Suppressor macrophage treated with lipopolysaccharide for 4 hours (primary cell): ENCODE measurements around the gene RNF123.
"Not testable (repeated sequence)": the region's sequence is repeated elsewhere in the genome, so short reads cannot be mapped to it uniquely, and the experiment has no call there.

Experiments
- DNase-seq: peaks from one replicate; pipeline ENCODE4 v3.0.0-alpha.2; 2020

Gene RNF123

DNA sequence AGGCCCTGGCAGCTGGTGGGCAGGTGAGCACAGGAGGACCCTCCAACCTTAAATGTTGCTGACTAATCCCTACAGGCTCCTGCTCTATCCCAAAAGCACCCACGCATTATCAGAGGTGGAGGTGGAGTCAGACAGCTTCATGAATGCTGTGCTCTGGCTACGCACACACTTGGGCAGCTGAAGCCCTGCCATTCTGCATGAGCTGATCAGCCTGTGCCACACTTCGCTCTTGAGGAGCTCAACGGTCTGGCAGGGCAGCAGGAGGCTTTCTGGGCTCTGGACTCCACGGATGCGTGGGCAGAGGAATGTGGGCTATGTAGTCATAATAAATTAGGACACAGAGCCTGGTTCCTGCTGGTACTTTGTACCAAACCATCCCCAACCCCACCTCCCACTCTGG lies 6.2 kb upstream of the RNF123 start:
- no peak for DNase-seq

DNA sequence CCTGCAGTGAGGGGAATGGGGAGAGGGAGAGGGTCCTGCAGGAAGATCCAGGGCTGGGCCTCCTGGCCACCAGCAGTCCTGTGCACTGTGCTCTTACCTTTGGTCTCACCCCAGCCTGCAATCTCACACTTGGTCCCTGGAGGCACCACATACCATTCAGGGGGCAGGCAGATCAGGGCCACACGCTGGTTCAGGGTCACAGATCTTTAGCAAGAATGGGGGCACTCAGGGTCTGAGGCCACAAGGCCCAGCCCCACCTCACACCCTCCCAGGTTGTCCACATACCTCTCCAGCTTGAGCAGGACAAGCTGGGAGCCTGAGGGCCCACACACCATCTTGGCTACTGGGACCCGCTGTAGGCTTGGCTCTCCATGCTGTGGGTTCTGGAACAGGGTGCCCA lies 4.9 kb upstream of the RNF123 start:
- not testable (repeated sequence) for DNase-seq

DNA sequence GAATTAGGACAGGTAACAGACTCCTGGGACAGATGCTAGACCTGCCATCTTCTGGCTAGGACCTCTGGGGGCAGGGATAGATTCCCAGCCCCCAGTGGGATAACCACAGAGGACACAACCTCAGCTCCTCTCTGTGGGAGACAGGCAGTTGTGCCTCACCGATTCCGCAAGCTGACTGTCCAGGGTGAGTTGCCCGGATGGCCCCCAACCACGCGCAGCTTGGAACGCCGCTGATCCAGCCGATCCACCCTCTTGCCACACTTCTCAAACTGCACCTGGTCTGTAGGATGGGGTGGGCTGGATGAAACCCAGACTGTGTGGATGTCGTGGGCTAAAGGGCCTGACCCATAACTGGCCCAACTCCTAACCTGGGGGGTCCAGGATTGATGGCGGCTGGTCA lies 4.3 kb upstream of the RNF123 start:
- not testable (repeated sequence) for DNase-seq

DNA sequence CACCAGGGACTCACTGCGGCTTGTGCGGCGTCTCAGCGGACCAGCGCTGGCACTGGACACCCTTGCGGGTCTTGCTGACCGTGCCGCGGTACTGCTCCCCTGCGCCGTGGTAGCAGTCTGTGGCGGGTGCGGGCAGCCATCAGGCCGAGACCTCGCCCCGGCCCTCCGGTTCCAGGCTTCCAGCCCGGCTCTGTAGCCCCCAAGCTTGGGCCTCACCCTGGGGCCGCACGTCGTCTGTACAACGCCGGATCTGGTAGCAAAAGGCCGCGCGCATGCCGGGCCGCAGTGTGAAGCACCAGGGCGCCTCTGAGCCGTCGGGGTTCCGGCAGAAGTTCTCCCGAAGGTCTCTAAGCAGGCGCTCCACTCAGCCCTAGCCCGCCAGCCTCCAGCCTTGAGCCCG lies 3.5 kb upstream of the RNF123 start:
- DNase-seq, result not testable (repeated sequence)

DNA sequence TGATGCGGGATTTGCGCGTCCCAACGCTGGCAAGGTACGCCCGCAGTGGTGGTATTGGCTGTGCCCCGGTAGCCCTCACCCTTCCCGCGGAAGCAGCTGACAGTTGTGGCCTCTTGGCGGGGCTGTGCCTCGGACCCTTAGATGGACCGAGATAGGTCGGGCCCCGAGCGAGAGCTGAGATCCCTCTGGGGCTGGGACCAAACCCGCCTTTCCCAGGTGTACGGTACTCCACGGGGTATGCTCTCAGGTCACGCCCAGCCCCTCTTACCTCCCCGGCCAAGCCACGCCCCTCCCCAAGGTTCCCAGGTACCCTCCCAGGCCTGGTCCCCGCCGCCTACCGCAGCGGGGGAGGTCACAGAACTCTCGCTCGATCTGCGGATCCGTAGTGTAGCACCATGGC lies 3.0 kb upstream of the RNF123 start:
- not testable (repeated sequence) for DNase-seq

DNA sequence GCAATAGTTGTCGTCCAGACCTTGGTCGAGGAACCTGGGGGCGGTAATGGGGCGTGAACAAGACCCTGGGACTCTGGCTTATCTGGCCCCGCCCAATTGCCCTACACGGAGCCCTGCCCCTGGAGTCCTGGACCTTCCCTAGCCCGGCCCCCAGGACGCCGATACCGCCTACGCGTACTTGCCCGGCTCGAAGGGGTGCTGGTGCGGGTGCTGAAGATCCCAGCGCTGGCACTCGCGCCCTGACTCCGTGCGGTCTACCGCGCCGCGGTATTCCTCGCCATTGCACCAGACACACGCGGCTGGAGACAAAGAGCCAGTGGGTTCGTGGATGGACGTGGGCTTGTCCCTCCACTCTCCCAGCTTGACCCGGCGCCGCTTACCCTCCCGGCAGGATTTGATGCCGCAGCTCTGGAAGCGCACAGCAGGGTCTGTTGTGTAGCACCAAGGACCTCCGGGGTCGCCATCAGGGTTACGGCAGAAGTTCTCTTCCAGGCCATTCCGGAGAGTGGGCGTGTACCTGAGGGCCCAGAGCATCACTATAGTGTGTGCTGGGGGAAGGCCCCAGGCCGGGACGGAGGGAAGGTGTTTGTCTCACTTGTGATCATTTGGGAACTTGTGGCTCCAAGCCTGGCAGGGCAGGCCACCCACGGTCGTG lies 2.5 kb upstream of the RNF123 start:
- DNase-seq, result peak; percentile 51

DNA sequence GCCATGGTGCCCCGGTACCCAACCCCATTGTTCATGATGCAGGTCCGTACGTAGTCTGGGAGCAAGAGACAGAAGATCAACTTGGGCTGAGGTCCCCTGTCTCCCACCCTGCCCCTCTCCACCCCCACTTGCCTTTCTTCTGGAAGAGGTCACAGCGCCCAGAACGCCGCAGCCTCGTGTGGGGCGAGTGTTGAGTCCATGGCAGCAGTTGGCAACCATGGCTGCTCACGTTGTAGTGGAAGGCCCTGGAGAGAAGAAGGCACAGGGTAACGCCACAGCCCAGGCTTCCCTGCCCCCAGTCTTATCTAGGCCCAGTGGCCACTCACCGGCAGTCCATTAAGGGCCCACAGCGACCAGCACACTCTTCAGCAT lies 1.9 kb upstream of the RNF123 start:
- DNase-seq, result not testable (repeated sequence)

DNA sequence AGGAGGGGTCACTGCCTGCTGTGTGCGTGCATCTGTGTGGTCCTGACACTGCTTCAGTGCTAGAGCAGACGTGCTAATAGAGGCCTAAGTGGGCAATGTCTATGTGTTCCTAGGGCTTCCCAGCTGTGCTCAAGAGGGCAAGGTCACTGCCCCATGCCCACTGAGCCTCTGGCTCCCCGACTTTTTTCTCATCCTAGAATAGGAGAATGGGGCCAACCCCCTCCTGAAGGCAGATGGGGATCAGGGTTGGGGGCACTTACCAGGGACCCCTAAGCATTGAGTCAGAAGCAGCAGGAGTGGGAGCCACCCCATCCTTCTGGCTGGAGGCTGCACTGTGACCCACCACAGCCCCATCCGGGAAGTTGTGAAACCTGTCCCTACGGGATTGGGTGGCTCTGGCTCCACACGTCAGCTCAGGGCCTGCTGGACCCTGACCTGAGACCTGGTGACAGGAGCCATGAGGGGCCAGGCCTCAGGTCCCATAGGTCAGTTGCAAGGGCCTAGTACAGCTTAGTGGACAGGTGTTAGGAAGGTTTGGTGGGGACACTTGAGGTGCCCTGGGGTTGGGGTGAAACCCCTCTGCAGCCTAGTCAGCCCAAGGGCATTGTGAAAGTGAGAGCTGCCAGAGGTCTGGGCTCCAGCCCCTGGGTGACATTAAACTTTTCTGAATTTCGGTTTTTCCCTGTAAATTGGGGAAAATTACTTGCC lies 865 bp upstream of the RNF123 start:
- not testable (repeated sequence) for DNase-seq

DNA sequence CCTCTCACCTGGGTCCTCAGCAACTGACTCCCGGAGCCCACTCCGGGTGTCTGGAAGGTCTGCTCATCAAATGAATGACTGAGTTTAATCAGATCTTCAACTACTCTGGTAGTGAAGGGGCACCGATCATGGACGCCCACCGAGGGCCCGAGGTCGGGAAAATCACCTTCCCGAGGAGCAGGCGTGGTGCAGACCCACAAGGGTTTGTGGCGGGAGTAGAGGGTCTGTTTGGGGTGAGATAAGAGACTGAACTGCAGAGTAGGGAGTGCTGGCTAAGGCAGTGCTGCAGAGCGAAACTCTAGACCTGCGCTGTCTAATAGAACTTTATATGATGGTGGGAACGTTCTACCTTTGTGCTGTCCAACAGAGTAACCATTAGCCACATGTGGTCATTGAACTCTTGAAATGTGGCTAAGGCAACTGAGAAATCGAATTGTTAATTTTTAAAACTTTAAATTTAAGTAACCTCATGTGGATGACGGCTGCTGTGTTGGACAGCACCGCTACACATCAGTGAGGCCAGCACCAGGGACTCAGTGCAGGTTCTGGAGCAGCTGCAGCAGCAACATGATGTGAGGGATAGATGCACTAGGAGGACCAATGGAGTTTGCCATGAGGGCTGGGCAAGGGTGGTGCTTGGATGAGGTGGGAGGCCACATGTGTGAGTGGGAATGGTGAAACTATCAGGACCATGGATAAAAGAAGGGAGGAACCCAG lies 709 bp downstream of the RNF123 start:
- DNase-seq, result not testable (repeated sequence)

DNA sequence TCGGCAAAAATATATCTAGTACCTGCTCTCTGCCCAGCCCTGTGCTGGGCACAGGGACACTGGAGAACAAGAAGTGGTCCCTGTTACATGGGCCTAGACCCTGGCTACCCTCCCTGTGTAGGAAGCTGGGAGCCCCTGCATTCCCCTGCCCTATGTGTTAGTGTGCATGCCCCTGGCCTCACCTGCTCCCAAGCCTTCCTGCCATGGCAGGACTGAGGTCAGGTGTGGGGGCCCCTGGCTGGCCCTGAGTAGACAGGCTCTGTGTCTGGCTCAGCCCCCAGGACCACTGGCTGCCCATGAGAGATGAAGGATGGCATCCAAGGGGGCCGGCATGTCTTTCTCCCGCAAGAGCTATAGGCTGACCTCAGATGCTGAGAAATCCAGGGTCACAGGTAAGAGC lies 1.5 kb downstream of the RNF123 start:
- not testable (repeated sequence) for DNase-seq

DNA sequence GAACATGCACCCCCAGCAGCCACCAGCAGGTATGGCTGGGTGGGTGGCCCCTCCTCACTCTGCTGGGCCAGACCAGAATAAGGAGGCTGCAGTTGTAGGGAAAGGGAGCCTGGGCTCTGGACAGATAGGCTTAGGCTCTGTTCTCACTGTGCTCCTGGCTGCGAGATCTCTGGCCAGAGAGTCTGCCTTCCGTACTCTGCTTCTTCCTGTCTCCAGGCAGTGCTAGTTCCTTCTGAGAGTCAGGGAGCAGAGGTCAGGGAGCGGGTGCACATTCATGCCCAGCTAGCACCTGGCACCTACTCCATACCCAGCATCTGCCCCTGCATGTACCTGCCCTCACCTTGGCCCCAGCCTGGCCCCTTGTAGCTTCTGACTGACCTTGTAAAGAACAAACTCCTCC lies 2.1 kb downstream of the RNF123 start:
- DNase-seq, result not testable (repeated sequence)

DNA sequence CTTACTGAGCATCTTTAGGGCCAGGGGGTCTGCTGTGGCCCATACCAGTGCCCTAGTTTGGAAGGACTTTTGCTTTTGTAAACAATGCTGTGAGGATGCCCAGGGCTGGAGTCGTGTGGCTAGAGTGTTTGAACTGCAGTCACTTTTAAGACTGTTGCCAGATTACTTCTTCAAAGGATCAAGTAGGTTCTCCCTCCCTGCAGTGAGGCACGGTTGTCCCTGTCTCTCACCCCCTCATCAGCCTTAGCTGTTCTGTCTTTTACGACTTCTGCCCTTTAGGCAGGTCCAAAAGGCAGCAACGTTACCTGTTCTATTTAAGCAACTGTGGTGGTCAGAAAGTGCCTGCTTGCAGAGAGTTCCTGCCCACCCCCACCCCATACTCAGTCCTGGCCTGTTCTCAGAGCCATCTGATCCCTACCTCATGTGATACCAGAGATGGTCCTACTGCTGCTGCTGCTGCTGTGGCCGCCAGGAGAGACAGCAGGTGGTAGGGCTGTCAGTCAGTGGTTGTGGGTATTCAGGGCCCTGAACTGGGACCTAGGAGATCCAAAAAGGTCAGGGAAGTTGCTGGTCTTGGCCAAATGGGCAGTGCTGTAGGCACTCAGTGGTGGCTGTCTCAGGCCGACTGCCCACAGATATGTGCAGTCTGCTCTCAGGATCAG lies 5.2 kb downstream of the RNF123 start:
- DNase-seq, result not testable (repeated sequence)

DNA sequence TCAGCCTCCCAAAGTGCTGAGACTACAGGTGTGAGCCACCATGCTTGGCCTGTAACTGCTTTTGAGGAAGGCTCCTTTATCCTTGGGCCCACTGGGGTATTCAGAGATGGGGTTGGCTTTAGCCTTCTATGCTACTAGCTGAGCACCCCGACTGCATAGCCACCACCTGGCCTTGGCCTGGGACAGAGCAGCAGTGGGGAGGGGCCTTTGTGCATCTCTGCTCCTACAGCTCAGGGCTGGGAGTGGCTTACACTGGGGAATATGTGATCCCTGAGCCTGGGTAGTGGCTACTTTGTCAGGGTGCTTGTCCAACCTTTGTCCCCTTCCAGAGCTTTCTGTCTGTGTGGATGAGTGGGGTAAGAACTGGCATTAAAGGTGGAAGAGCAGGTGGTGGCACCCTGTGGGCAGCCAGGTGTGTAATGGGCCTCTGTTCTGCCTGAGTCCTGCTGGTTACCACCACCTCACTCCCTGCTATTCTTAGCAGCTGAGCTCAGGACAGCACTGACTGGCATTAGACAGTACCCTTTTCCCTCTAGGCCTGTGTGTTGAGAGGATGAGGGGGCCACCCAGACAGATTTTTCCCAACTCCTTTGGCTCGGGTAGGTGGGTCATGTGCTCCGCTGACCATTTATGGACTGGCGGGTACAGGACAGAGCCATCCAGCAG lies 6.1 kb downstream of the RNF123 start:
- not testable (repeated sequence) for DNase-seq

DNA sequence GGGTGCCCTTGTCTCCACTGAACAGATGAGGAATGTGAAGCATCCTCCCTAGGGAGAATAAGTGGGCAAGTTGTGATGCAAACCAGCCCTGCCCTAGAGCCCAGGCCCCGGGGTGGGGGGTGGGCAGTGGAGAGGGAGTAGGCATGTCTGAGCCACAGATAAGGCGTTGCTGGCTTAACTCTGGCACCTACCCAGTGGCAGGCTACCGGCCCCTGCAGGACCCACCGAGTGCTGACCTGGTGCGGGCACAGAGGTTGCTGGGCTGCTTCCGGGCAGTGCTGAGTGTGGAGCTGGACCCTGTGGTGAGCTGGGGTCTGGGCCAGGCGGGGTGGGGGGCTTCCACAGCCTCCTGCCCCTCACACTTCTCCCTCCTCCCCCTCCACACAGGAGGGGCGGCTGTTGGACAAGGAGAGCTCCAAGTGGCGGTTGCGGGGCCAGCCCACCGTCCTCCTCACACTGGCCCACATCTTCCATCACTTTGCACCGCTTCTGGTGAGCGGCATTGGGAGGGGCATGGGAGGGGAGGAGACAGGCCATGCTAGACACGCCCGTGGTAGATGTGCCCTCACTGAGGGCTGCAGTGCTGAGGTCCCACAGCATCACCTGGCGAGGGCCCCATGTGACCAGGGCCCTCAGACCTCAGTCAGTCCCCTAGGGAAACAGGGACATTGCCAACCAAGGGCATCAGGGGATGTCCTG lies 10.1 kb downstream of the RNF123 start:
- no peak for DNase-seq

DNA sequence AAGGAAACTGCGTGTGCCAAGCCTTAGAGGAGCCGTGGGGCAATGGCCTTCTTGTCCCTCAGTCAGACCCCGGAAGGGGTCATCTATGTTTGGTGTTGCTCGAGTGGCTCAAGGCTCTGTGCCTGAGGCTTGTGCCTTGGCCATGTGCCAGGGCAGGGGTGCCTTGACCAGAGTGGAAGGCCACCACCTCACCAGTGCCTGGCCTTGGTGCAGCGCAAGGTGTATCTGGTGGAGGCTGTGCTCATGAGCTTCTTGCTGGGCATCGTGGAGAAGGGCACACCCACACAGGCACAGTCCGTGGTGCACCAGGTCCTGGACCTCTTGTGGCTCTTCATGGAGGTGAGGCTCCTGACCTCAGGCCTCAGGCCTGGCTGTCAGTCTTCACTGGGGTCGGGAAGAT lies 10.7 kb downstream of the RNF123 start:
- no peak for DNase-seq

DNA sequence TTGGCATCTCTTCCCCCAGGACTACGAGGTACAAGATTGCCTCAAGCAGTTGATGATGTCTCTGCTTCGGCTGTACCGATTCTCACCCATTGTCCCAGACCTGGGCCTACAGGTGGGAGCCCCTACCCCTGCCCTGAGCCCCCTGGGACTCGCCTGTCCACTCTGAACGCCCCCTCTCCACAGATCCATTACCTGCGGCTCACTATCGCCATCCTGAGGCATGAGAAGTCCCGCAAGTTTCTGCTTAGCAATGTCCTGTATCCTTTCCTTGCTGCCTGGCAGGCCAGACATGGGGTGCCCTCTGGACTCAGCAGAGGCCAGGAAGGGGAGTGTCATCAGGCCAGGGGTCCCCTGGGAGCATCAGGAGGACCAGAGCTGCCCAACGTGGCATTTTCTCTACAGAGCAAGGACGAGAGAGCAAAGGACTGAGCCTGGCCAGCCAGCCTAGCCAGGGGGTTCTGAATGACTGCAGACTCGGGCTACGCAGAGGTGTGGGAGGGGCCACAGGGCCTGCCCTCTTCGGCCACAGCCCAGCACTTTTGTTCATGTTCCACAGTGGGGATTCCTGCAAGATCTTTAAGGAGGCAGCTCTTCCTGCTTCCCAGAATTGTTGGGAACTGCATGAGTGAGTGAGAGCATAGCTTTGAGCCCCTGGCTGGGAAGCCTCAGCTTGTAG lies 11.2 kb downstream of the RNF123 start:
- no peak for DNase-seq

DNA sequence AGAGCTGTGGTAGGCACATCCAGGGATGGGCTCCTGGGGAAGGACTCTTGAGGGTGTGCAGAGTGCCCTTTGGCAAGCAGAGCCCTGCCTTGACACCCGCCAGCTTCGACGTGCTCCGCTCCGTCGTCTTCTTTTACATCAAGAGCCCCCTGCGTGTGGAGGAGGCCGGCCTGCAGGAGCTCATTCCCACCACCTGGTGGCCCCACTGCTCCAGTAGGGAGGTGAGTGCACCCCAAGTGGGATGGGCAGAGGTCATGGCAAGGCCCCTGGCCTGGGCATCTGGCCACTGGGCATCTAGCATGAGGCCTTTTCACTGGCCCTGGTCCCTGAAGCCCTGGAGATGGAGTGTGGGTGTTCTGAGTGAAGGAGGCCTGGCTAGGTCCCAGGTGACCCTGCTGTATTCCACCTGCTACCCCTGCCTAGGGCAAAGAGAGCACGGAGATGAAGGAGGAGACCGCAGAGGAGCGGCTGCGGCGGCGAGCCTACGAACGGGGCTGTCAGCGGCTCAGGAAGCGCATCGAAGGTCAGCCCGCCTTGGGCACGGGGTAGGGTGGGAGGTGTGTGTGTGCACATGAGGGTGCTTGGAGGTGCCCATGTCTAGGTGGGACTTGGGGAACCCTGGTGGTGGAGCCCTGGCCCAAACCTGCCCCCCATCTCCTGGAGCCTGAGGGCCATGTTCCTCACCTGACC lies 12.2 kb downstream of the RNF123 start:
- no peak for DNase-seq

DNA sequence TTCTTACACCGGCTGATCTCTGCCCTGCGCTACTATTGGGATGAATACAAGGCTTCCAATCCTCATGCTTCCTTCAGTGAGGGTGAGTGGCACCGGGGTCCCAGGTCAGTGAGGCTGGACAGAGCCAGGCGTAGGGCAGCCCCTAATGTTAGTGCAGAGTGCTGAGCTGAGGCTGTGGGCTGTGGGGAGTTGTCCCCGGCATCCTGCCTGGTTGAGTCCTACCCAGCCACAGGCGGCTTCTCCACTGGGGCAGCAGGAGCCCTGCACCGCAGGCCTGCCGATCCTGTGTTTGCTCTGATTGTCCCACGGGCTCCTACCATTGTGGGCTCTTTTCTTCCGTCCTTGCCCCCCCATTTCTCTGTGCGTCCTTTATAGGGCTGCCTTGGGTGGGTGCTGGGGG lies 13.3 kb downstream of the RNF123 start:
- no peak for DNase-seq

DNA sequence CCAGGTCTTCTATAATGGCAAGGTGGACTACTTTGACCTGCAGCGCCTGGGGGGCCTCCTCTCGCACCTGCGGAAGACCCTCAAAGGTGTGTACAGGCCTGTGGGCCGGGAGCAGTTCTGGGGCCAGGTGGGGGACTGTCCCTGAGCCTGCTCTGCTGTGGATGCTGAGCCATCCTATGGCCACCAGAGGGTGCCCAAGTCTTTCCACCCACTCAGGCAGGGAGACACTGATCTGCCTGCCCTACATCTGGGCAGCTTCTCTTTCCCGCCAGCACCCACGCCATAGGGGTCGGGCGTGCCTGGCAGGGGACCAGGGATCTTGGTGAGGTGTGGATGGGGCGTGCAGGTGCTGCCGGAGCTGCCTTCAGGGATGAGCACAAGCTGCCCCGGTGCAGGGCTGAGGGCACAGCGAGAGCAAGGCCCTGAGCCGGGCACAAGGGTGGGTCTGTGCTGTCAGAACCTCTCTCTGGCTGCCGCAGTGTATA lies 14.1 kb downstream of the RNF123 start:
- peak; percentile 73 for DNase-seq

DNA sequence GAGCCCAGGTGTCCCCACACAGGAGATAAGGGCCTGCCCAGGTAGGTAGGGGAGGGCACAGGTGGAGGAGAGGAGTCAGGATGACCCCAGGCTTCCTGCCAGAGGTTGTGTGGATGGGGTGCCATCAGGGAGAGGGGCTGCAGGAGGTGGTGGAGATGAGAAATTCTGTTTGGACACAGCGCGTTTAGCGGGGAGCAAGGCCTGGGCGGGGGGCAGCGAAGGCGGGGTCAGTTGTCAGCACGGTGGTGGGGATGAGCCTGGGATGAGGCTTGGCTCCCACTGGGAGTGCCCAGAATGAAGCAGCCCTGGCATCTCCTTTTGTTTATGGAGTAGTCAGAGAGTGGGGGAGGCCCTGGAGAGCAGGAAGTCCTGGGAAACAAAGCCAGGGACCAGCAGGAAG lies 14.6 kb downstream of the RNF123 start:
- no peak for DNase-seq

DNA sequence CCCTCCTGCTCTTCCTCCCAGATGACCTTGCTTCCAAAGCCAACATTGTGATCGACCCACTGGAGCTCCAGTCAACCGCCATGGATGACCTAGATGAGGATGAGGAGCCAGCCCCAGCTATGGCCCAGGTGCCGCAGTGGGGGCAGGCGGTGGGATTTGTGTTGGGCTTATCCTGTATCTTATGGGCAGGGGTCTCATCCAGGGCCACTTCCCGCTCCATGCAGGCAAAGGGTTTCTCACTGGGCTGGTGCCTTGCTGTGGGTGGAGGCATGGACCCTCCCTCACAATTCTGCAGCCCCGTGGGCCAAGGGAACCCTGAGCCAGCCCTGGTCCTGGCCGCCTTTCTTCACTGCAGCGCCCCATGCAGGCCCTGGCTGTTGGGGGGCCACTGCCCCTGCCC lies 15.3 kb downstream of the RNF123 start:
- no peak for DNase-seq
